SK-N-SH treated with all-trans-retinoic acid at 6 μM for 48 hours (cell line): ENCODE results near the gene AKAP17A.

Experiments
- ATAC-seq: fragments of 200-7000 bp; cut with Tn5 transposase; 3 replicates; pipeline ENCODE4 v1.9.1; 2020; ENCODE audit warnings: mild to moderate bottlenecking, moderate library complexity
- ARNTL ChIP-seq: fragments of 450-650 bp; formaldehyde crosslinking; IDR thresholded peaks from 2 replicates; pipeline ENCODE4 v1.5.0; 2020; ENCODE audit warnings: low read depth, mild to moderate bottlenecking, moderate library complexity, borderline replicate concordance
- BACH2 ChIP-seq: fragments of 250-450 bp; sonication (Bioruptor Pico); IDR thresholded peaks from 2 replicates; pipeline ENCODE4 v1.9.0; 2021; ENCODE audit warnings: mild to moderate bottlenecking, borderline replicate concordance
- CSDC2 ChIP-seq: fragments of 250-450 bp; sonication (Bioruptor Pico); IDR thresholded peaks from 2 replicates; pipeline ENCODE4 v1.5.0; 2020; ENCODE audit warnings: mild to moderate bottlenecking, moderate library complexity
- ESRRG ChIP-seq: fragments of 250-450 bp; sonication (Bioruptor Pico); IDR thresholded peaks from 2 replicates; pipeline ENCODE4 v1.6.1; 2021; ENCODE audit warnings: mild to moderate bottlenecking
- GLIS3 ChIP-seq: fragments of 250-450 bp; sonication (Bioruptor Pico); IDR thresholded peaks from 2 replicates; pipeline ENCODE4 v1.5.0; 2020; ENCODE audit warnings: mild to moderate bottlenecking, moderate library complexity
- ISL1 ChIP-seq: fragments of 250-450 bp; sonication (Bioruptor Pico); IDR thresholded peaks from 2 replicates; pipeline ENCODE4 v2.1.2; 2022; ENCODE audit warnings: mild to moderate bottlenecking, moderate library complexity
- OSR1 ChIP-seq: fragments of 250-450 bp; sonication (Bioruptor Pico); IDR thresholded peaks from 2 replicates; pipeline ENCODE4 v1.8.0; 2022; ENCODE audit warnings: moderate library complexity, mild to moderate bottlenecking, inconsistent platforms
- PPARA ChIP-seq: fragments of 250-450 bp; sonication (Bioruptor Pico); IDR thresholded peaks from 2 replicates; pipeline ENCODE4 v1.5.0; 2020; ENCODE audit warnings: mild to moderate bottlenecking, borderline replicate concordance
- RARB ChIP-seq: fragments of 250-450 bp; sonication (Bioruptor Pico); IDR thresholded peaks from 2 replicates; pipeline ENCODE4 v1.8.0; 2021; ENCODE audit warnings: mild to moderate bottlenecking, moderate library complexity
- SNAI2 ChIP-seq: fragments of 250-450 bp; sonication (Bioruptor Pico); IDR thresholded peaks from 2 replicates; pipeline ENCODE4 v1.5.0; 2020; ENCODE audit warnings: mild to moderate bottlenecking, moderate library complexity
- TOX ChIP-seq: fragments of 250-450 bp; sonication (Bioruptor Pico); IDR thresholded peaks from 2 replicates; pipeline ENCODE4 v1.8.0; 2021; ENCODE audit warnings: mild to moderate bottlenecking, moderate library complexity, borderline replicate concordance
- ZC3H10 ChIP-seq: fragments of 250-450 bp; sonication (Bioruptor Pico); IDR thresholded peaks from 2 replicates; pipeline ENCODE4 v1.5.1; 2021; ENCODE audit warnings: mild to moderate bottlenecking, moderate library complexity
- ZFP3 ChIP-seq: fragments of 250-450 bp; sonication (Bioruptor Pico); IDR thresholded peaks from 2 replicates; pipeline ENCODE4 v1.5.0; 2020; ENCODE audit warnings: mild to moderate bottlenecking, moderate library complexity
- ZNF565 ChIP-seq: fragments of 450-650 bp; formaldehyde crosslinking; conservative IDR thresholded peaks from 2 replicates; pipeline ENCODE4 v1.5.0; 2020; ENCODE audit warnings: low read depth, mild to moderate bottlenecking, moderate library complexity
- ZNF70 ChIP-seq: fragments of 450-650 bp; formaldehyde crosslinking; IDR thresholded peaks from 2 replicates; pipeline ENCODE4 v1.5.0; 2020; ENCODE audit warnings: mild to moderate bottlenecking, moderate library complexity
- ZNF8 ChIP-seq: fragments of 450-650 bp; formaldehyde crosslinking; IDR thresholded peaks from 2 replicates; pipeline ENCODE4 v1.5.0; 2020; ENCODE audit warnings: mild to moderate bottlenecking, moderate library complexity
- TF ChIP-seq, protein P1 (sequence below): fragments of 250-450 bp; sonication (Bioruptor Pico); IDR thresholded peaks from 2 replicates; pipeline ENCODE4 v1.5.1; 2021; ENCODE audit warnings: mild to moderate bottlenecking, moderate library complexity
- TF ChIP-seq, protein P2 (sequence below): fragments of 250-450 bp; sonication (Bioruptor Pico); IDR thresholded peaks from 2 replicates; pipeline ENCODE4 v1.5.1; 2020; ENCODE audit warnings: low read depth, mild to moderate bottlenecking, moderate library complexity
- TF ChIP-seq, protein P3 (sequence below): fragments of 250-450 bp; sonication (Bioruptor Pico); IDR thresholded peaks from 2 replicates; pipeline ENCODE4 v1.5.0; 2020; ENCODE audit warnings: mild to moderate bottlenecking, moderate library complexity
- TF ChIP-seq, protein P4 (sequence below): fragments of 250-450 bp; sonication (Bioruptor Pico); IDR thresholded peaks from 2 replicates; pipeline ENCODE4 v1.8.0; 2020; ENCODE audit warnings: mild to moderate bottlenecking, moderate library complexity, borderline replicate concordance
- TF ChIP-seq, protein P5 (sequence below): fragments of 250-450 bp; sonication (Bioruptor Pico); IDR thresholded peaks from 2 replicates; pipeline ENCODE4 v1.8.0; 2021; ENCODE audit warnings: low read depth, mild to moderate bottlenecking, moderate library complexity, borderline replicate concordance

The AKAP17A gene

DNA sequence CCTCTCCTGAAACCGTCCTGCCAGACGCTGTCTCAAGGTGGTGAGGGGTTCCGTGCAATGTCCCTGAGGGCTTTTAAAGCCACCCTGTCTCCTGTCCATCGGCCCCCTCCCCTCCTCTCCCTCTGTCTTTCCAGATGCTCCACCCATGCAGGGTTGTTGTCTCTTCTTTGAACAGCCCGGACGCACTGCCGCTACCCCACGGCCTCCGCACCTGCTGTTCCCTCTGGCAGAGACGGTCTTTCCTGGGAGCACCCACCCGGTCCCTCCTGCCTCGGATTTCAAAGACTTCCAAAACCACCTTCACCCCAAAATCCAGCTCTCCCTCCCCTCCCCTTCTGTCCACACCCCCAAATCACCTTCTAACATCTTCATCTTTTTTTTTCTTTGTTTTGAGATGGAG is 19.3 kb downstream of the AKAP17A start:
- TF ChIP-seq, protein P1, sequence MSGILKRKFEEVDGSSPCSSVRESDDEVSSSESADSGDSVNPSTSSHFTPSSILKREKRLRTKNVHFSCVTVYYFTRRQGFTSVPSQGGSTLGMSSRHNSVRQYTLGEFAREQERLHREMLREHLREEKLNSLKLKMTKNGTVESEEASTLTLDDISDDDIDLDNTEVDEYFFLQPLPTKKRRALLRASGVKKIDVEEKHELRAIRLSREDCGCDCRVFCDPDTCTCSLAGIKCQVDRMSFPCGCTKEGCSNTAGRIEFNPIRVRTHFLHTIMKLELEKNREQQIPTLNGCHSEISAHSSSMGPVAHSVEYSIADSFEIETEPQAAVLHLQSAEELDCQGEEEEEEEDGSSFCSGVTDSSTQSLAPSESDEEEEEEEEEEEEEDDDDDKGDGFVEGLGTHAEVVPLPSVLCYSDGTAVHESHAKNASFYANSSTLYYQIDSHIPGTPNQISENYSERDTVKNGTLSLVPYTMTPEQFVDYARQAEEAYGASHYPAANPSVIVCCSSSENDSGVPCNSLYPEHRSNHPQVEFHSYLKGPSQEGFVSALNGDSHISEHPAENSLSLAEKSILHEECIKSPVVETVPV (CRISPR knock-in tag), result no peak
- TF ChIP-seq ZC3H10 (no peak), ESRRG (CRISPR knock-in tag) (no peak), ARNTL (no peak)
- ATAC-seq, result no peak

DNA sequence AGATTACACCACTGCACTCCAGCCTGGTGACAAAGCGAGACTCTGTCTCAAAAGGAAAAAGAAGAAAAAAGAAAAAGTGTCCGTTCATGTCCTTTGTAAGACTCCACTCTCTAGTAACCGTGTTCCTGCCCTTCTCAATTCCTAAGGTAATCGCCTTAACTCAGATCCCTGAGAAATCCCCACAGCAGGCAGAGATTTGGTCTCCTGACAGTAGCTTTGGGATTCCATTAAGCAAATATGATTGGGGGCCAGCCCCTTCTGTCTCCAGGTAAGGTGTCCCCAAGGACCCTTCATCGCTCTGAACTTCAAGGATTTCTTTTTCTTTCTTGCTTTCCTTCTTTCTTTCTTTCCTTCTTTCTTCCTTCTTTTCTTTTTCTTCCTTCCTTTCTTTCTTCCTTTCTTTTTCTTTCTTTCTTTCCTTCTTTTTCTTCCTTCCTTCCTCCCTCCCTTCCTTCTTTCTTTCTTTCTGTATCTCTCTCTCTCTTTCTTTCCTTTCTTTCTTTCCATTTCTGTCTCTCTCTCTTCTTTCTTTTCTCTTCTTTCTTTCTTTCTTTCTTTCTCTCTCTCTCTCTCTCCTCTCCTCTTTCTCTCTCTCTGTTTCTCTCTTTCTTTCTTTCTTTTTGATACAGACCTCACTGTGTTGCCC is 21.4 kb downstream of the AKAP17A start:
- no peak for TF ChIP-seq SNAI2
- TF ChIP-seq BACH2 (CRISPR knock-in tag), result no peak
- TF ChIP-seq, protein P1 (CRISPR knock-in tag), result no peak
- no peak for TF ChIP-seq TOX (CRISPR knock-in tag)
- no peak for TF ChIP-seq ZNF8 (CRISPR knock-in tag)
- no peak for TF ChIP-seq OSR1 (CRISPR knock-in tag)
- no peak for TF ChIP-seq RARB (CRISPR knock-in tag)
- TF ChIP-seq, protein P2, sequence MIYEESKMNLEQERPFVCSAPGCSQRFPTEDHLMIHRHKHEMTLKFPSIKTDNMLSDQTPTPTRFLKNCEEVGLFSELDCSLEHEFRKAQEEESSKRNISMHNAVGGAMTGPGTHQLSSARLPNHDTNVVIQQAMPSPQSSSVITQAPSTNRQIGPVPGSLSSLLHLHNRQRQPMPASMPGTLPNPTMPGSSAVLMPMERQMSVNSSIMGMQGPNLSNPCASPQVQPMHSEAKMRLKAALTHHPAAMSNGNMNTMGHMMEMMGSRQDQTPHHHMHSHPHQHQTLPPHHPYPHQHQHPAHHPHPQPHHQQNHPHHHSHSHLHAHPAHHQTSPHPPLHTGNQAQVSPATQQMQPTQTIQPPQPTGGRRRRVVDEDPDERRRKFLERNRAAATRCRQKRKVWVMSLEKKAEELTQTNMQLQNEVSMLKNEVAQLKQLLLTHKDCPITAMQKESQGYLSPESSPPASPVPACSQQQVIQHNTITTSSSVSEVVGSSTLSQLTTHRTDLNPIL, result no peak
- TF ChIP-seq PPARA (CRISPR knock-in tag), result no peak
- TF ChIP-seq, protein P3, sequence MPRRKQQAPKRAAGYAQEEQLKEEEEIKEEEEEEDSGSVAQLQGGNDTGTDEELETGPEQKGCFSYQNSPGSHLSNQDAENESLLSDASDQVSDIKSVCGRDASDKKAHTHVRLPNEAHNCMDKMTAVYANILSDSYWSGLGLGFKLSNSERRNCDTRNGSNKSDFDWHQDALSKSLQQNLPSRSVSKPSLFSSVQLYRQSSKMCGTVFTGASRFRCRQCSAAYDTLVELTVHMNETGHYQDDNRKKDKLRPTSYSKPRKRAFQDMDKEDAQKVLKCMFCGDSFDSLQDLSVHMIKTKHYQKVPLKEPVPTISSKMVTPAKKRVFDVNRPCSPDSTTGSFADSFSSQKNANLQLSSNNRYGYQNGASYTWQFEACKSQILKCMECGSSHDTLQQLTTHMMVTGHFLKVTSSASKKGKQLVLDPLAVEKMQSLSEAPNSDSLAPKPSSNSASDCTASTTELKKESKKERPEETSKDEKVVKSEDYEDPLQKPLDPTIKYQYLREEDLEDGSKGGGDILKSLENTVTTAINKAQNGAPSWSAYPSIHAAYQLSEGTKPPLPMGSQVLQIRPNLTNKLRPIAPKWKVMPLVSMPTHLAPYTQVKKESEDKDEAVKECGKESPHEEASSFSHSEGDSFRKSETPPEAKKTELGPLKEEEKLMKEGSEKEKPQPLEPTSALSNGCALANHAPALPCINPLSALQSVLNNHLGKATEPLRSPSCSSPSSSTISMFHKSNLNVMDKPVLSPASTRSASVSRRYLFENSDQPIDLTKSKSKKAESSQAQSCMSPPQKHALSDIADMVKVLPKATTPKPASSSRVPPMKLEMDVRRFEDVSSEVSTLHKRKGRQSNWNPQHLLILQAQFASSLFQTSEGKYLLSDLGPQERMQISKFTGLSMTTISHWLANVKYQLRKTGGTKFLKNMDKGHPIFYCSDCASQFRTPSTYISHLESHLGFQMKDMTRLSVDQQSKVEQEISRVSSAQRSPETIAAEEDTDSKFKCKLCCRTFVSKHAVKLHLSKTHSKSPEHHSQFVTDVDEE (CRISPR knock-in tag), result no peak
- no peak for TF ChIP-seq ZFP3 (CRISPR knock-in tag)
- no peak for TF ChIP-seq GLIS3 (CRISPR knock-in tag)
- TF ChIP-seq, protein P4, sequence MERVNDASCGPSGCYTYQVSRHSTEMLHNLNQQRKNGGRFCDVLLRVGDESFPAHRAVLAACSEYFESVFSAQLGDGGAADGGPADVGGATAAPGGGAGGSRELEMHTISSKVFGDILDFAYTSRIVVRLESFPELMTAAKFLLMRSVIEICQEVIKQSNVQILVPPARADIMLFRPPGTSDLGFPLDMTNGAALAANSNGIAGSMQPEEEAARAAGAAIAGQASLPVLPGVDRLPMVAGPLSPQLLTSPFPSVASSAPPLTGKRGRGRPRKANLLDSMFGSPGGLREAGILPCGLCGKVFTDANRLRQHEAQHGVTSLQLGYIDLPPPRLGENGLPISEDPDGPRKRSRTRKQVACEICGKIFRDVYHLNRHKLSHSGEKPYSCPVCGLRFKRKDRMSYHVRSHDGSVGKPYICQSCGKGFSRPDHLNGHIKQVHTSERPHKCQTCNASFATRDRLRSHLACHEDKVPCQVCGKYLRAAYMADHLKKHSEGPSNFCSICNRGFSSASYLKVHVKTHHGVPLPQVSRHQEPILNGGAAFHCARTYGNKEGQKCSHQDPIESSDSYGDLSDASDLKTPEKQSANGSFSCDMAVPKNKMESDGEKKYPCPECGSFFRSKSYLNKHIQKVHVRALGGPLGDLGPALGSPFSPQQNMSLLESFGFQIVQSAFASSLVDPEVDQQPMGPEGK, result no peak
- TF ChIP-seq CSDC2, result no peak
- TF ChIP-seq ESRRG (CRISPR knock-in tag), result no peak
- TF ChIP-seq, protein P5, sequence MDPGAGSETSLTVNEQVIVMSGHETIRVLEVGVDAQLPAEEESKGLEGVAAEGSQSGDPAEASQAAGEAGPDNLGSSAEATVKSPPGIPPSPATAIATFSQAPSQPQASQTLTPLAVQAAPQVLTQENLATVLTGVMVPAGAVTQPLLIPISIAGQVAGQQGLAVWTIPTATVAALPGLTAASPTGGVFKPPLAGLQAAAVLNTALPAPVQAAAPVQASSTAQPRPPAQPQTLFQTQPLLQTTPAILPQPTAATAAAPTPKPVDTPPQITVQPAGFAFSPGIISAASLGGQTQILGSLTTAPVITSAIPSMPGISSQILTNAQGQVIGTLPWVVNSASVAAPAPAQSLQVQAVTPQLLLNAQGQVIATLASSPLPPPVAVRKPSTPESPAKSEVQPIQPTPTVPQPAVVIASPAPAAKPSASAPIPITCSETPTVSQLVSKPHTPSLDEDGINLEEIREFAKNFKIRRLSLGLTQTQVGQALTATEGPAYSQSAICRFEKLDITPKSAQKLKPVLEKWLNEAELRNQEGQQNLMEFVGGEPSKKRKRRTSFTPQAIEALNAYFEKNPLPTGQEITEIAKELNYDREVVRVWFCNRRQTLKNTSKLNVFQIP (CRISPR knock-in tag), result no peak
- TF ChIP-seq ARNTL, result no peak
- TF ChIP-seq, all 23 proteins: peak for 0

DNA sequence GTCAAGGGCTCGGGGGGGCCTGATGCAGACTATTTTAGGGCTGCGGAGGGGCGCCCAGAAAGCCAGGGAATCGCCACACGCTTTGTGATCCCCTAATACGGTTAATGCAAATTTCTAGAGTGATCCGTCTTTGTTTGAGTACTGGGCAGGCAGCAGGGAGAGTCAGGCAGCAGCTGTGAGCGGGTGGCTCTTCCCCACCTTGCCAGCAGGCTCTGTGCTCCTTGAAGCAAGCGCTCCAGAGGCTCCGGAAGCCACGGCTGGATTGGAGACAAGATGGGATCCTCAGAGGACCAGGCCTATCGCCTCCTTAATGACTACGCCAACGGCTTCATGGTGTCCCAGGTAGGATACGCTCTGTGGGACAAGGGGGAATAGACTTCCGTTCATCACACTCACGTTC is 23.5 kb downstream of the AKAP17A start, which contains the start of gene ASMT:
Gene ASMT (plus strand): TSS at position 133 of the 400 bp plus-strand sequence. CDS start 141 bp downstream, at position 274.
- no peak for ATAC-seq
- no peak for TF ChIP-seq ZC3H10
- TF ChIP-seq, protein P4, result no peak
- no peak for TF ChIP-seq ZFP3 (CRISPR knock-in tag)
- TF ChIP-seq ZNF565 (CRISPR knock-in tag), result no peak
- no peak for TF ChIP-seq ESRRG (CRISPR knock-in tag)
- no peak for TF ChIP-seq ISL1 (CRISPR knock-in tag)
- TF ChIP-seq GLIS3 (CRISPR knock-in tag), result no peak
- no peak for TF ChIP-seq OSR1 (CRISPR knock-in tag)
- no peak for TF ChIP-seq ZNF70 (CRISPR knock-in tag)
- TF ChIP-seq, protein P2, result no peak
- TF ChIP-seq SNAI2, result no peak
- TF ChIP-seq, protein P5 (CRISPR knock-in tag), result no peak
- TF ChIP-seq CSDC2, result no peak
- no peak for TF ChIP-seq ARNTL

More for the DNA sequence above, 21.4 kb downstream of the AKAP17A start:
- ATAC-seq, result no peak
